Breast epithelium (tissue), 3 donors: ENCODE results near the gene MAPRE2.

ENCODE experiments used
- CTCF ChIP-seq, 3 donors: fragments of 450-650 bp; IDR thresholded peaks; one replicate each; pipeline ENCODE4 v1.5.1; 2016 to 2017; ENCODE audit warnings: antibody characterized with exemption in 3 of 3, mild to moderate bottlenecking in 3 of 3, moderate library complexity in 3 of 3
- POLR2A ChIP-seq: fragments of 450-650 bp; IDR thresholded peaks from one replicate; pipeline ENCODE4 v1.6.1; 2016; ENCODE audit warnings: antibody characterized with exemption, mild to moderate bottlenecking, moderate library complexity
- POLR2AphosphoS5 ChIP-seq, 3 donors: sonication (generic); formaldehyde crosslinking; IDR thresholded peaks; one replicate each; pipeline ENCODE4 v1.6.1; 2017; ENCODE audit warnings: antibody characterized with exemption in 3 of 3

GRCh38 chr18:35083174-35083712 is 42.0 kb downstream of the MAPRE2 start:
- no peak for TF ChIP-seq CTCF (IDR thresholded peaks at IDR 0.05)
- no peak for TF ChIP-seq POLR2AphosphoS5 (IDR thresholded peaks at IDR 0.05)
- TF ChIP-seq POLR2A = no peak
